ENCODE measurements around the gene PRM1.
A peak's percentile ranks its signal among the peaks of the same experiment; 100 is the strongest.

PRM1 gene

DNA sequence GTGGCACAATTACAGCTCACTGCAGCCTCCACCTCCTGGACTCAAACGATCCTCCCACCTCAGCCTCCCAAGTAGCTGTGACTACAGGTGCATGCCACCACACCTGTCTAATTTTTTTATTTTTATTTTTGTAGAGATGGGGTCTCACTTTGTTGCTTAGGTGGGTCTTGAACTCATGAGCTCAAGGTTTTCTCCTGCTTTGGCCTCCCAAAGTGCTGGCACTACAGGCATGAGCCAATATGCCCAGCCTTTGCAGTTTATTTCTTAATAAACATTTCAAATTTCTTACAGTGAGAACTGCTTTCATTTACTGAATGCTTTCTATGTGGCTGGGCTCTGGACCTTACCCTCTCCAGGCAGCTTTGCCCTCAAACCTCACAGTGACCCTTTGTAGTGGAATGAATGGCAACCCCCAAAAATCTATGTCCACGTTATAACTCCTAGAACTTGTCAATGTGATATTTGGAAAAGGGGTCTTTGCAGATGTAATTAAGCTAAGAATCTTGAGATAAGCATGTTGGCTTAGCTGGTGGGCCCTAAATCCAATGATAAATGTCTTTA, 10.4 kb downstream of the PRM1 start:
- no peak for DNase-seq

- no peak for DNase-seq
Measured at GRCh38 chr16:11268921-11269375, 12.2 kb downstream of the PRM1 start, which contains the start of gene TNP2. TSS of gene TNP2 (minus strand) at chr16:11269325. CDS start at chr16:11269262, 63 bp downstream.

DNA sequence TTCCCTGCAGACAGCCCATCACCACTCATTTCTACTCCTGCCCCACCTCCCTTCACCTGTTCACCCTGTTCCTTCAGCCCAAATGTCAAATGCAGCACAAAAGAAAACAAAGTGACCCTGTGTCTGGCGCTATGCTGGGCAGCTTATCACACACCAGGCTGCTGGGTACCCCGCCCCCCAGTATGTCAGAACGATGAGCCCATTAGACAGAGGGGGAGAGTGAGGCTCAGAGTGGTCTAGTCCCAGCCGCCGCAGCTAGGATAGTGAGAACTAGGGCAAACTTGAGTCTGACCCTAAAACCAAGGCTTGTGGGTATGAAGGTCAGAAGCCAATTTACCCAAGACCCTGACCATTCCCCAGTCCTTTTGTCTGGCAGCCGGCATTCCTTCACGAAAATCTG, 16.0 kb downstream of the PRM1 start:
- DNase-seq, result no peak

DNA sequence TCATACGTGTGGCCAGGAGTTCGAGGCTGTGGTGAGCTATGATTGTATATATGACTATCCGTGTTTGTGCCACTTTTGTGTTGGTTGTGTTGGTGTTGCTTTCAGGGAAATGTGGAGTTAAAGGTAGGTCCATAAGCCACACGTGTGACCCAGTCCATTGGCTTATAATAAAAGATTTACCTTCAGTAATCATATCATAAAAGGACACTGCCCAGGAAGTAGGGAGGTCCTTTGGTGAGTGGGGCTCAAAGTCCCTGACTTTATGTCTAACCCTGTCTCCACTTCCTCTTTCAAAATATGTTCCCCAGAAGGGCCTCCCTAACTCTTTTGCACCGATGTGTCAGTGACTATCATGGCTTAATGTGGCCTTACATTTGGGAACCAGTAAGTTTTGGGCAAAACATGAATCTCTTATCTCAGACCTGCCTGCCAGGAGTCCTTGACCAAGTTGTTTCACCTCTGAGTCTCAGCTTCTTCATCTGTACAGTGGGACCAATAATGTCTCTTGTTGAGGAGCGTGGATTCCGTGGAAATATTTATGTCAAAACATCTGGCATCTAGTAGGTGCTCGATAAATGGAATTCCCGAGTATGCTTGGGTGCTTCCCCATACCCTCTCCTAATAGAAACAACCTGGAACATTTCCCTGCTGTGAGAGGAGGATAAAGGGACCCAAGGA, 16.8 kb downstream of the PRM1 start:
- DNase-seq, result no peak

- no peak for DNase-seq
Measured at GRCh38 chr16:11263737-11264136, 17.4 kb downstream of the PRM1 start.

GRCh38 chr16:11262915-11263314, 18.2 kb downstream of the PRM1 start:
- DNase-seq, result no peak

DNA sequence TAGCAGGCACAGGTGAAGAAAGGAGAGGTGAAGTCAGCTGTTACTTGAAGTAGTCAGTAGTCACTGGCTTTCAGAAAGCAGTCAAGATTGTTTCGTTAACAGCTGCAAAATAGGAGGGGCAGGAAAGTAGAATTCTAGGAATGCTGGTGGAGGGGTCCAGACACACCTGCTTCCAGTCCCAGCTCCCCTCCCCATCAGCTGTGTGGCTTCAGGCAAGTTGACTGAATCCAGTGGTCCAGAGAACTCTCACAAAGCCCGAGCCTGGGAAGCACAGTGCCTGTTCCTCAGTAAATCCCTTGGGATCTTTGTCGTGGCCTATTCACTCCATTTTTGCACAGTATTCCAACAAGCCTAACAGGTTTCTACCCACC, 20.5 kb downstream of the PRM1 start:
- no peak for DNase-seq

GRCh38 chr16:11259655-11260595, 21.2 kb downstream of the PRM1 start:
- DNase-seq, result no peak

GRCh38 chr16:11258553-11259492, 22.3 kb downstream of the PRM1 start:
- DNase-seq, result peak; percentile 11

DNA sequence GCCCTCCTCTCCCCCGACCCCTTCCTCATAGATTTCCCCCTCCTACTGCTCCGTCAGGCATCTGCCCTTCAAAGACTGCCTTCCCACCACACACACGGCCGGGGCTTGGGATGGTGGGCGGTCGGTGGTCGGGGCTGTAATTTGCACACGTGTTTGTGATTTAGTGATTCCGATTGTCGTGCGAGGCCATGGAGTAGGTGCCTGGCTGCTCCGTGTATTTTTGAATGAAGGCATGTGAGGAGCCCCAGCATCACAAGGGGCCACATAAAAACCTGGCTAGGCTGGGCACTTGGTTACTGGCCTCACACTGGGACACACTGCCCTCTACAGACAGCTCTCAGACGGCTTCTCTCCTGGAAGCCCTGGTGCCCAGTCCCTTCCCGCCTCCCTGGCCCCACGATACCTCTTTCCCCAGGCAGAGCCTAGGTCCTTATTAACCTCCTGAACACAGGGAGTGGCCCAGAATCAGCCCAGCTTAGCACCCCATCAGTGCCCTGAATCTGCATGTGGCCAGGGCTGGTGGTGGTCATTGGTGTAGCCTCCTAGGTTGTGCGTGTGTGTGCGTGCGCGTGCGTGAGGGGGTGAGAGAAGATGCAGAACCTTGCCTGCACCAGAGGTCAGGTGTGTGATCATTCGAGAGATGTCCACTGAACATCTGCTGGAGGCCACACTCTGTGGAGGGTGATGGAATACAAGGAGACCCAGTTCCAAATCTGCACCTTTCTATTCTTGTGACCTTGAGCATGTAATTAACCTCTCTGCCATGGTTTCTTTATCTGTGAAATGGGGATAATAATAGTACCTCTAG, 23.8 kb downstream of the PRM1 start:
- DNase-seq, result peak; percentile 61

DNA sequence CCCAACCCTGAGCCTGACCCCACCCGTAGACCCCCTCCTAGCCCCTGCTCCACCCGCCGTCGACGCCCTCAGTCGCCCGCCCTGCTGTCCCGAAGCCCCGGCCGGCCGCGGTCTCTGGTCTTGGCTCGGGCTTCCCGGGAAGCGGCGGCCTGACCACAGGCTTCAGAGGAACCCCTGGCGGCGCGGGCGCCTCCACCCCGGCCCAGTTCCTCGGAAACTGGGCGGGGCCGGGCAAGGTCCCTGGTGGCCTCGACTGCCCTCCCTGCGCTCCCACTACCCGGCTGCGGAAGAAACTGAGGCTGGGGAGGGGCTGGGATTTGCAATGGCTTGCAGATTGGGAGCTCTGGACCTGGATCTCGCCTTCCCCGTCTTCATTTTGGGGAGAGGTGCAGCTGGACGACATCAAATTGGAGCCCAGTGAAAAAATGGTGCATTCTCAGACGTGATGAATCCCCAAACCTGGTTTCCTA, 24.4 kb downstream of the PRM1 start:
- DNase-seq, result no peak

DNA sequence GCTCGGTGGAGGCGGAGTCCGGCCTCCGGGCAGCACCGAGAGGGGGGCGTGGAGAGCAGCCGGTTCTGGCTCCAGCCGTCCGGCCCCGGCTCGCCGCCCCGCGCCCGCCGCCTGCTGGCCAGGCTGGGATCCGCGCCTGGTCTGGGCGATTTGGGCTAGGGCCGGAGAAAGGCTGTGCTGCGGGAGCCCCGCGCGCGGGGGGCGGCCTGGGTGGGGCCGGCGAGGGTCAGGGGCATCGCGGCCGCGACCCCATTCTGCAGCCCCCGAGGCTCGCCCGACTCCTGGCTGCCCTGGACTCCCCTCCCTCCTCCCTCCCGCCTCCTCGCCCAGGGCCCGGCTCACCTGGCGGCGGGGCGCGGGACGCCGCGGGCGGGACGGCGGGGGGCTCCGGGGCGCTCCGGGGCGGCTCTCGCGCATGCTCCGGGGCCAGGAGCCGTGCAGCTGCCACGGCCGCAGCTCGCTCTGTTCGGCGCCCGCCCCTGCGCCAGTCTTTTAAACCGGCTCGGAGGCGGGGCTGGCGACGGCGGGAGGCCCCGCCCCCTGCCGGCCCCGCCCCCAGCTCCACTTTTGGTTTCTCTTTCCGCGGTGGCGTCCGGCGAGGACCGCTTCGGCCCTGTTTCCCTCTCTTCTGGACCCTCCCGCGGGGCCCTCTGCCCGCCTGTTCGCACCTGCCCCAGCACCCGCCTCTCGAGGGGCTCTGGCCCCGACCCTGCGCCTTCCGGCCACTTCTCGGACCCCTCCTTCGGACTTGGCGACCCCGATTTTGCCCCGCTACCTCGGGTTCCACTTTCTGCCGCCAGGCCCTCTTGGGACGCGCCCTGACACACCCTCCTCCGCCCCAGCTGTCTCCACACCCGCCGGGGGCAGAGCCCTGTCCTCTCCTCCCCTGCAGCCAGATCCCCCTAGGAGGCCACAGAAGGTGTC, 25.1 kb downstream of the PRM1 start, which contains the start of gene SOCS1:
Gene SOCS1, minus strand, starts transcription at position 468 of the 924 bp plus-strand sequence. CDS start 726 bp downstream, outside the sequence.
- DNase-seq, result peak; percentile 57

DNA sequence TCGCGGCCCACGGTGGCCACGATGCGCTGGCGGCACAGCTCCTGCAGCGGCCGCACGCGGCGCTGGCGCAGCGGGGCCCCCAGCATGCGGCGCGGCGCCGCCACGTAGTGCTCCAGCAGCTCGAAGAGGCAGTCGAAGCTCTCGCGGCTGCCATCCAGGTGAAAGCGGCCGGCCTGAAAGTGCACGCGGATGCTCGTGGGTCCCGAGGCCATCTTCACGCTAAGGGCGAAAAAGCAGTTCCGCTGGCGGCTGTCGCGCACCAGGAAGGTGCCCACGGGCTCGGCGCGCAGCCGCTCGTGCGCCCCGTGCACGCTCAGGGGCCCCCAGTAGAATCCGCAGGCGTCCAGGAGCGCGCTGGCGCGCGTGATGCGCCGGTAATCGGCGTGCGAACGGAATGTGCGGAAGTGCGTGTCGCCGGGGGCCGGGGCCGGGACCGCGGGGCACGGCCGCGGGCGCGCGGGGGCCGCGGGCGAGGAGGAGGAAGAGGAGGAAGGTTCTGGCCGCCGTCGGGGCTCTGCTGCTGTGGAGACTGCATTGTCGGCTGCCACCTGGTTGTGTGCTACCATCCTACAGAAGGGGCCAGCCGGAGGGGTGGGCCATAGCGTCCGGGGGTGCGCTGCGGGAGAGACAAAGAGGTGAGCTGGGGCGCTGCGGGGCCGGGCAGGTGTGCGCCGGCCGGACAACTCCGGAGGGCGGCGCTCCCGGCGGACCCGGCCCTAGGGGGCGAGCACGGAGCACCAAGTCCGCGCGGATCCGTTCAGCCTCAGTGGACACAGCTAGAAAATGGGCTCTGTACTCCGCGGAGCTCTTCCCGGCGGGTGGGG, 26.0 kb downstream of the PRM1 start:
- peak; percentile 28 for DNase-seq

DNA sequence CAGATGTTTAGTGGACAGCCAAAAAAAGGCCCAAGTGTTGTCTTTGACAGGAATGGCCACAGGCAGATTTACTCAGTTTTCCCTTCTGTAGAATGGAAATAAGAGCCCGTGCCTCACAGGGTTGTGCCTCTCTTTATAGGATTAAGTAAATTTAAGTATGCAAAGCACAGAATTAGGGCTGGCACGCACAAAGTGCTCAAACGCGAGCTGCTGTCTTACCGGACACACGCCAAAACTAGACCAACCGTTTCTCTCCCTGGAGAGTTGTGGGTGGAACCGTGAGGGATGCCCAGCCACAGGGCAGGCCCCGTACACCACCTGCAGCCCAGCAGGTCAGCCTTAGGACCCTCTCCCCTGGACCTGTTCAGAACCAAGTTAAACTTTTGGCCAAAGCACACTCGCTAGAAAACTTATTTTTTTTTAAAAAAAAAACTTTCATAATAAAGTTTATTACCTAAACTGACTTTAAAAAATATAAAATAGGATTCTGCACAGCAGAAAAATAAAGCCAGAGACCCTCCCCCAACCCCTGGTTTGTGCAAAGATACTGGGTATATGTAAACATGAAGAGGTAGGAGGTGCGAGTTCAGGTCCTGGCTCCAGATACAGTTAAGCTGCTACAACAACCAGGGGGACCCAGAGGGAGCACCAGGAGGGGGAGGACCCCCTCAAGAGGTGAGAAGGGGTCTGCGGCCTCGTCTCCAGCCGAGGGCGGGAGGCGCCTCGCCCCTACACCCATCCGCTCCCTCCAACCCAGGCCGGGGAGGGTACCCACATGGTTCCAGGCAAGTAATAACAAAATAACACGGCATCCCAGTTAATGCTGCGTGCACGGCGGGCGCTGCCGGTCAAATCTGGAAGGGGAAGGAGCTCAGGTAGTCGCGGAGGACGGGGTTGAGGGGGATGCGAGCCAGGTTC, 26.9 kb downstream of the PRM1 start:
- no peak for DNase-seq

- no peak for DNase-seq
Measured at GRCh38 chr16:11253009-11253994, 27.8 kb downstream of the PRM1 start.

DNA sequence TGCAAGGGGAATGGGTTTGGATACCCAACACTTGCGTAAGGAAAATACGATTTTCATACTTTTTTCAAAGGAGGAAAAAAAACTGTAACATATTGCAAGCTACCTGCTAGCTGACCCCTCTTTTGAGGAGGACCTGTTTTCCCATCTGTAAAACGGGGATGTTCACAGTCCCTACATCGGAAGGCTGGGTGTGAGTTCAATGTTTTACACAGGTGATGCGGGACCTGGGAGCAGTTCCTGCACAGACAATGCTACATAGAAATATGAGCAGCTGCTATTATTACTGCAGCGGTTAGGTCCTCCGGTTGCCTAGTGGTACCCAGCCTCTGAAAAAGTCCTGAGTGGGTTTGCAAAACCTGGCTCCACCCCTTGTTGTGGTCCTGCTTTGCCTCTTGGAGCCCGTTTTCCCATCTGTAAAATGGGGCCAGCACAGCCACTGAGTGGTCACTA, 28.6 kb downstream of the PRM1 start:
- no peak for DNase-seq
